Renal cortex interstitium (tissue), 11 donors: ENCODE results near the gene CD248. TPM values are rescaled to one million over a fixed set of nuclear protein-coding genes. Genes with fewer than 3 reads are reported as not detected.
"Not testable (repeated sequence)": the region's sequence is repeated elsewhere in the genome, so short reads cannot be mapped to it uniquely, and the experiment has no call there.

ENCODE experiments used
- DNase-seq, 11 donors: peaks; one replicate each; pipeline ENCODE4 v3.0.0-alpha.2; 2013; ENCODE audit warnings: low read depth in 9 of 11, low spot score in 4 of 11; ENCODE audit errors: extremely low read depth in 1 of 11
- polyA plus RNA-seq, 3 donors: library from polyadenylated mRNA; unstranded; fragments of 120-200 nt; gene quantifications; one replicate each; pipeline ENCODE4 v1.2.1, GENCODE V29; 2013; ENCODE audit not compliant: insufficient read length in 3 of 3

CD248 gene
- polyA plus RNA-seq, 3 donors, result 56.2 to 88.4 (median 60.0) TPM

GRCh38 chr11:66320289-66320688 is 3.4 kb upstream of the CD248 start:
- not testable (repeated sequence) for DNase-seq

GRCh38 chr11:66318600-66318970 is 1.7 kb upstream of the CD248 start:
- DNase-seq, result no peak

DNA sequence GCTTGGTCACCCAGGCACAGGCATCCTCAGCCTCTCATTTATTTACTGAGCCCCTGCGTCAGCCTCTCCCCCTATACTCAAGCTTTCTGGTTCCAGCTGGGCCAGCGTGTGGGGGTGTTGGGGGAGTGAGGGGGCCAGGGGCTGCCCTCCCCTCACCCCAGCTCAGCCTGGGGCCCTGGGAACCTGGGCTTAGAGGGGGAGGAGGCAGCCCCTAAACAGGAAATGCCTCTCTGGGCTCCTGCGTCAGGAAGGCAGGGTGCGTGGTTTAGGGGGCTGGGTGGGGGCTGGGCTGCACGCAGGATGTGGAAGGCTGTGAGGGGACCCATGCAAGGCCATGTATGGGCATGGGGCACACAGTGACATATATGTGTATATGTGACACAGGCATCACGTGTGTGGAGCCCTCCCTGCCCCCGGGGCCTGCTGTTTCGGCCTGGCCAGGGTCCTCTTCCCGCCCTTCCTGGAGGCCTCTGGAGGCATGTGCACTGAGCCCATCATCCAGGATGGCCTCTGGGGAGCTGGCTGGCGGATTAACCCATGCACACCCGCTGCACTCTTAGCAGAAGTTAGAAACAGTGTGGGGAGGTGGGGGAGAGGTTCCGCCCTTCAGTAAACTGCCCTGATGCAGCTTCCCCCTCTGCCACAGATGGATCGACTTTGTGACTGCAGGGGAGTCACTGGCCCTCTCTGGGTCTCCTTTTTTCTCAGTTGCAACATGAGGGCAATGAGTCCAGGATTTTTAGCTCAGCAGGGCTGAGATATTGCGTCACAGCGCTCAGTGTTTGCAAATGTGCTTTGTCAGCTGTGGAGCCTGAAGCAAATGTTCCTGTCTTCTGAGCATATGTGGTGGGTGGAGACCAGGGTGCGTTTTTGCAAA is 1.1 kb upstream of the CD248 start:
- DNase-seq, result peak in 1 of 11 donors; percentile 59

GRCh38 chr11:66317322-66317722 is 478 bp upstream of the CD248 start:
- no peak for DNase-seq

GRCh38 chr11:66315921-66316811 is 678 bp downstream of the CD248 start:
- no peak for DNase-seq

GRCh38 chr11:66315498-66315885 is 1.4 kb downstream of the CD248 start:
- no peak for DNase-seq

DNA sequence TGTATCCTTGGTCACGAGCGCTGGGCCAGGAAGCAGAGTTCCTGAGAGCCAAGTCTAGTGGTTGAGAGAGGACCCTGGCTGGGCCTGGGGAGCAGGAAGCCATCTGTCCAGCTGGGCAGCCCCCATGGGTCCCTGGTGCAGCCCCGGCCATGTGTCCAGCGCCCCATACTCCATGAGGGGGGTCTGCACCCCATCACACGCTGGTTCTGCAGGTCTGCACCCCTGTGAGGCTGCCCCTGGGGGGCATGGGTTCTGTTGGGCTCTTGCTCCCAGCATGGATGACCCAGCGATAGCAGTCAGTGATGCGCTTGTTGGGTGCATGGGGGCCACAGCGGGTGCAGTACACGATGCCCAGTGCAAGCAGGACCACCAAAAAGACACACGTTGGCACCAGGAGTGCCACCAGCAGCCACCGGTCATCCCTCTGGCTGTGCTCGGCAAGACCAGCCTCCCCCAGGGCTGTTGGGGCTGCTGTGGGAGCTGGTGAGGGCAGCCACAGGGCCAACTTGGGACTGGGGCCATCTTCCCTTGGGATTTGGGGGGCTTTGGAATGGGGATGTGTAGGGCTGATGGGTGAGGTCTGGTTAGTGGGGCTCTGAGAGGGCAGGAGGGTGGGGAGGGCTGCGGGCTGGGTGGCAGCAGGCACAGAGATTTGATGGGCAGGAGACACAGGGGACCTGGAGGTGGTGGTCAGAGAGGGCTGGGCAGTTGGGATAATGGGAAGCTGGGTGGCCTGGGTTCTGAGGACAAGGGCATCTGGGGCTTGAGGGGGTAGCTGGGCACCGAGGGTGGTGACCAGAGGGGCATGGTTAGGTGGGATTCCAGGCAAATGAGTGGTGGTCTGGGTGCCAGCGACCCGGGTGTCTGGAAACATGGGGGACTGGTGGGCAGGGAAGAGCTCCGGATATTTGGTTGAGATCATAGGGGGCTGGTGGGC is 2.0 kb downstream of the CD248 start:
- no peak for DNase-seq

- no peak for DNase-seq
These were observed 2.7 kb downstream of the CD248 start for GRCh38 chr11:66314186-66314501.

DNA sequence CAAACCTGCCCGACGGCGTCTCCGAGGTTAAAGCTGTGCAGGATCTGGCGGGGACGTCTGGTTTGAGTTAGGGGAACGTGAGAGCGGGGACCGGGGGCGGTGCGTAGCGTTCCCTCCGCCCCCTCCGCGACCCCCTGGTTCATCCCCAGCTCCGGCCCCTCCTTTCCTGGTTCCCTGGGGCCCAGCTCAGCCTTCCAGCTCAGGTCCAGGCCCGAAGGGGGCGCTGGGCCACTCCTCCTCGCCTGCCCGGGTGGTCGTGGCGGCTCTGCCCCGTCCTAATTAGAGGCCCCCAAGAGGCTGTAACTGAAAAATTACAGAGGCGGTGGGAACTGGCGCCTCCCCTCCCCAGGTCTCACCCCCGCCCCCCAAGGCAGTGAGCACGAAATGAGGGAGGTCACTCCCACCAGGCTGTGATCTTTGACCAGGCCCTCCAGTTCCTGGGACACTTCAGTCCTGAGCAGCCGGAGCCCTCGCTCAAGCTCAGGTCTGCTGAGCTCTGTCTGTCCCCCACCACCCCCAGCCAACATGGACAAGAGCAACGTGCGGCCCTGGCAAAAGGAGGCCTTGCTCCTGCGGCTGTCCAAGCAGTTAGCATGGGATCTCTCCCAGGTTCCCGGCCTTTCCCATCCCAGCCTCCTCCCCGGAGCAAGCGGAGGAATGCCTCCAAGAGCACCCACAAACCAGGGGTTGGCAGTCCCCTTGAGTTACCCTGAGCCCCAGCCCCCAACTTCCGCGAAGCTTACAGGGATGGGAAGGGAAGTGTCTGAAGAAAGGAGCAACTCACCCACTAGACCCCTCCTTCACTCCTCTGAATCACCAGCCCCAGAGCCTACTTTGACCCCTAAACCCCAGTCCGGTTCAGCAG is 3.3 kb downstream of the CD248 start:
- peak in 5 of 11 donors; percentile 66 to 82 (median 74) for DNase-seq

GRCh38 chr11:66312549-66313320 is 4.1 kb downstream of the CD248 start:
- DNase-seq, result peak in 10 of 11 donors; percentile 91 to 98 (median 97)

- DNase-seq, result peak in 10 of 11 donors; percentile 79 to 89 (median 87)
These were observed 4.8 kb downstream of the CD248 start for GRCh38 chr11:66311965-66312548.

DNA sequence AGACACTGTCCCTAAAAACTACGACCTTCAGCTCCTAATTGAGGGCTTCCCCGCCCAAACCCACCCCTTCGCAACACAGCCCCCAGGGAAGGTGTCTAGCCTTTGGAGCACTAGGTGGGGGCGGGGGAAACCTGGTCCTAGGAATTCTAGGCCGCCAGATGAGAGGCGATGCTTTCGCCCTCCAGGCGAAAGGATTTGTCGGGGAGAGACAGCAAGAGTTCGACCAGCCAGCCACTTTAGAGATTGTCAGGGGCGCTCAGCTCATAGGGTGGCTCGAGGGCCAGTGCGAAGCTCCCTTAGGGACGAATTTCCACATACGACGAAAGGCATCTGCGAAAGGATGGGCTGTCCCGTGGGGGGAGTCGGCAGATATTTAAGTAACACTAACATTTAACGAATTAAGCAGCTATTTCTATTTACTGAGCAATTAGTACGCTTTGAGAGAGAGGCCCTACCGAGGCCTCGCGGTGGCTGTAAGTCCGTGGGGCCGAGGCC is 5.3 kb downstream of the CD248 start:
- no peak for DNase-seq

DNA sequence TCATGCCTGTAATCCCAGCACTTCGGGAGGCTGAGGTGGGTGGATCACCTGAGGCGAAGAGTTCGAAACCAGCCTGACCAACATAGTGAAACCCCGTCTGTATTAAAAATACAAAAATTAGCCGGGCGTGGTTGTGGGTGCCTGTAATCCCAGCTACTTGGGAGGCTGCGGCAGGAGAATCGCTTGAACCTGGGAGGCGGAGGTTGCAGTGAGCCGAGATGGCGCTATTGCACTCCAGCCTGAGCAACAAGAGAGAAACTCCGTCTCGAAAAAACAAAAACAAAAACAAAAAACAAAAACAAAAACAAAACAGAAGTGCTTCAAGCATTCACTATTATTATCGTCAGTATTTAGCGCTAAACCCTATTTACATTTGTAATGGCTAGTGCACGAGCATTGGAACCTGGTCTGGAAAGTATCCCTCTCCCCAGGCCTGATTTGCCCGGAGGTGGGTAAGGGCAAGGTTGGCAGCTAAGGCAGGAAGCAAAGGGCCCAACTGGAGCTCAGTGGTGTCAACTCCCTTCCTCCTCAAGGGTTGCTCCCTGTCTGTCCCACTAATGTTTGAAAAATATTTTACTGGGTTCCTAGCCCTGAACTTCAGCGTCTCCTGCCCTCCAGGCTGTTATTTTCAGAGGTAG is 5.9 kb downstream of the CD248 start:
- DNase-seq, result not testable (repeated sequence)

- no peak for DNase-seq
These were observed 6.5 kb downstream of the CD248 start for GRCh38 chr11:66310324-66310723.

DNA sequence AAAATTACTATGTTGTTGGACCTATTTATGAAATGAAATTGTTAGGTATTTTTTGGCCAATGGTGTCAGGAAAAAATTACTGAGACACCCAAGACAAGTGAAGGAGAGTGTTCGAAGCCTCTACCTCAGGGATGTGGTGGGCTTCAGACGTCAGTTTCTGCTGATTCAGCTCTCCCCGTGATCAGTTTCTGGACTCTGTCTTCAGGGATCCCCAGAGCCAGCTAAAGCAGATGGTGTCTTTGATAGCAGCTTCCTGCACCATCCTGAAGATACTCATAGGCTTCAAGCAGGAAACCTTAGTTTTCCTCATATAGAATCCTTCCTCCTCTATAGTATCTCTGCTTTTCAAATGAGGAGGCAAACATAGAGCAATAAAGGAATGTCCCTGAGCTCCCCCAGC is 7.4 kb downstream of the CD248 start:
- no peak for DNase-seq

GRCh38 chr11:66302656-66303055 is 14.2 kb downstream of the CD248 start:
- DNase-seq, result no peak
